Frontal cortex (tissue), 4 donors: ENCODE measurements around the gene CLDN14. TPM values are rescaled to one million over a fixed set of nuclear protein-coding genes. Genes with fewer than 3 reads are reported as not detected.

ENCODE experiments used
- DNase-seq, 2 donors: peaks; one replicate each; pipeline ENCODE4 v3.0.0; 2012; ENCODE audit warnings: low spot score in 2 of 2
- FAIRE-seq: peaks from 2 replicates; lab custom pipeline; 2012; peaks lifted over from hg19 to GRCh38; lab: Jason Lieb, UNC
- total RNA-seq: library from RNA; depleted of rRNA; stranded (reverse); fragments of >200 nt; gene quantifications from one replicate; pipeline ENCODE4 v1.2.3, GENCODE V29; 2014
- donor health status: control.
- donor health status: control.
- donor health status: control.

CLDN14 gene
- not detected for total RNA-seq

GRCh38 chr21:36479415-36480402 lies at the start of gene CLDN14:
CLDN14 (minus strand) TSS chr21:36480122; CDS start chr21:36461695, 18,427 bp downstream.
- no peak for DNase-seq

GRCh38 chr21:36528716-36529115 lies 48.8 kb upstream of the CLDN14 start:
- FAIRE-seq = no peak
- DNase-seq = no peak

More at GRCh38 chr21:36479415-36480402, at the start of gene CLDN14:
- FAIRE-seq = no peak

- FAIRE-seq = no peak
- DNase-seq = no peak
These were observed 47.4 kb upstream of the CLDN14 start for GRCh38 chr21:36527317-36527716.

- FAIRE-seq (no peak), DNase-seq (no peak)
These were observed 46.2 kb upstream of the CLDN14 start for GRCh38 chr21:36526104-36526503.

- DNase-seq (no peak), FAIRE-seq (no peak)
These were observed 44.6 kb upstream of the CLDN14 start for GRCh38 chr21:36524477-36524876.

- FAIRE-seq = no peak
- no peak for DNase-seq
These were observed 42.4 kb upstream of the CLDN14 start for GRCh38 chr21:36522219-36522808.

GRCh38 chr21:36518883-36519492 lies 39.1 kb upstream of the CLDN14 start:
- FAIRE-seq = no peak
- DNase-seq = no peak

GRCh38 chr21:36517366-36518075 lies 37.6 kb upstream of the CLDN14 start:
- FAIRE-seq (no peak), DNase-seq (no peak)

GRCh38 chr21:36516281-36516680 lies 36.4 kb upstream of the CLDN14 start:
- no peak for FAIRE-seq
- no peak for DNase-seq

- no peak for DNase-seq
- FAIRE-seq = no peak
These were observed 33.5 kb upstream of the CLDN14 start for GRCh38 chr21:36513430-36513829.

GRCh38 chr21:36512971-36513370 lies 33.0 kb upstream of the CLDN14 start:
- FAIRE-seq (no peak), DNase-seq (no peak)

- no peak for FAIRE-seq
- no peak for DNase-seq
These were observed 31.7 kb upstream of the CLDN14 start for GRCh38 chr21:36511484-36512220.

GRCh38 chr21:36510911-36511310 lies 31.0 kb upstream of the CLDN14 start:
- no peak for FAIRE-seq
- no peak for DNase-seq

- FAIRE-seq = no peak
- DNase-seq = no peak
These were observed 30.2 kb upstream of the CLDN14 start for GRCh38 chr21:36509973-36510664.

GRCh38 chr21:36508948-36509347 lies 29.0 kb upstream of the CLDN14 start:
- FAIRE-seq (no peak), DNase-seq (no peak)

GRCh38 chr21:36507397-36508018 lies 27.6 kb upstream of the CLDN14 start:
- FAIRE-seq (no peak), DNase-seq (no peak)

- FAIRE-seq (no peak), DNase-seq (no peak)
These were observed 26.6 kb upstream of the CLDN14 start for GRCh38 chr21:36506482-36506881.
